Peyer's patch (tissue), 4 donors: Measurements from ENCODE around the gene APEX2.

Source experiments
- CTCF ChIP-seq, 6 experiments: fragments of 450-650 bp in 4 of 6; fragments of 200-600 bp in 2 of 6; sonication (generic) in 1 of 6; IDR thresholded peaks; one replicate each; pipeline ENCODE4 v1.5.1; 2017 to 2019; ENCODE audit warnings: antibody characterized with exemption in 6 of 6, mild to moderate bottlenecking in 3 of 6, moderate library complexity in 1 of 6
- POLR2A ChIP-seq, 2 donors: fragments of 450-650 bp; IDR thresholded peaks; one replicate each; pipeline ENCODE4 v1.5.1; 2017; ENCODE audit warnings: antibody characterized with exemption in 2 of 2, mild to moderate bottlenecking in 2 of 2, moderate library complexity in 2 of 2

DNA sequence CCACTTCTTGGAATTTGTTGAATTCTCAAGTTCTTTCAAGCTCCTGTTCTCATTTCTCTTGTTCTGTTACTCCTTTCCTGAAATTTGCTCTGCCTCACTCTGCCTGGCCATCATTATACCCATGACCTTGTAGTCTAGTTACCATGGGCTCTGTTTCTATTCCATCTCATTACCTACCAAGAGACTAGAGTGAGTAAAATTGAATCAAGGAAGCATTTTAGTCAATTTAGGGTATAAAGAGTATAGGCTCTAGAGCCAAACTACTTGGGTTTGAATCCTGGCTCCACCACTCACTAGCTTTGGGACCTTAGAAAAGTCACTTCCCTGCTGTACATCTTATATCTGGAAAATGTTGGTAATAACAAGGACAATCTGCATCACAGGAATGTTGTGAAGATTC is 28.4 kb downstream of the APEX2 start:
- TF ChIP-seq POLR2A (IDR thresholded peaks at IDR 0.05) (no peak), CTCF (IDR thresholded peaks at IDR 0.05) (no peak)
